Measurements from ENCODE around the gene IL3RA.
"Not testable (repeated sequence)": the region's sequence is repeated elsewhere in the genome, so short reads cannot be mapped to it uniquely, and the experiment has no call there.

The IL3RA gene

DNA sequence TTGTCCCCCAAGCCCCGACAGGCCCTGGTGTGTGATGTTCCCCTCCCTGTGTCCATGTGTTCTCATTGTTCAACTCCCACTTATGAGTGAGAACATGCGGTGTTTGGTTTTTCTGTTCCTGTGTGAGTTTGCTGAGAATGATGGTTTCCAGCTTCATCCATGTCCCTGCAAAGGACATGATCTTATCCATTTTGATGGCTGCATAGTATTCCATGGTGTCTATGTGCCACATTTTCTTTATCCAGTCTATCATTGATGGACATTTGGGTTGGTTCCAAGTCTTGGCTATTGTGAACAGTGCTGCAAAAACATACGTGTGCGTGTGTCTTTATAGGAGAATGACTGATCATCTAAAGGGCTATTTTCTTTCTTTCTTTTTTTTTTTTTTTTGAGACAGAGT lies 4.2 kb upstream of the IL3RA start:
- not testable (repeated sequence) for DNase-seq

DNA sequence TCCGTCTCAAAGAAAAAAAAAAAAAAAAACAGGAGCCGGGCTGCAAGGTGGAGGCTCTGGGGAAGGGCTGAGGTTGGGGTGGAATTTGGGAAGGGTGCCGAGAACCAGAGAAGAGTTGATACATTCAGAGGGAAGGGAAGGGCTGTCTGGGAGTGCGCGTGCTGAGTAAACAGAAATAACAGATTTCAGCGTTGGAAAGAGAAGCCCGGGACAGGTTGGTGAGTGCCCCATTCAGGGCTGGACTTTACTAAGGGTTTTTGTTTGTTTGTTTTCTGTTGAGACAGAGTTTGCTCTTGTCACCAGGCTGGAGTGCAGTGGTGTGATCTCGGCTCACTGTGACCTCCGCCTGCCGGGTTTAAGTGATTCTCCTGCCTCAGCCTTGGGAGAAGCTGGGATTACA lies 1.7 kb upstream of the IL3RA start:
- no peak for DNase-seq

DNA sequence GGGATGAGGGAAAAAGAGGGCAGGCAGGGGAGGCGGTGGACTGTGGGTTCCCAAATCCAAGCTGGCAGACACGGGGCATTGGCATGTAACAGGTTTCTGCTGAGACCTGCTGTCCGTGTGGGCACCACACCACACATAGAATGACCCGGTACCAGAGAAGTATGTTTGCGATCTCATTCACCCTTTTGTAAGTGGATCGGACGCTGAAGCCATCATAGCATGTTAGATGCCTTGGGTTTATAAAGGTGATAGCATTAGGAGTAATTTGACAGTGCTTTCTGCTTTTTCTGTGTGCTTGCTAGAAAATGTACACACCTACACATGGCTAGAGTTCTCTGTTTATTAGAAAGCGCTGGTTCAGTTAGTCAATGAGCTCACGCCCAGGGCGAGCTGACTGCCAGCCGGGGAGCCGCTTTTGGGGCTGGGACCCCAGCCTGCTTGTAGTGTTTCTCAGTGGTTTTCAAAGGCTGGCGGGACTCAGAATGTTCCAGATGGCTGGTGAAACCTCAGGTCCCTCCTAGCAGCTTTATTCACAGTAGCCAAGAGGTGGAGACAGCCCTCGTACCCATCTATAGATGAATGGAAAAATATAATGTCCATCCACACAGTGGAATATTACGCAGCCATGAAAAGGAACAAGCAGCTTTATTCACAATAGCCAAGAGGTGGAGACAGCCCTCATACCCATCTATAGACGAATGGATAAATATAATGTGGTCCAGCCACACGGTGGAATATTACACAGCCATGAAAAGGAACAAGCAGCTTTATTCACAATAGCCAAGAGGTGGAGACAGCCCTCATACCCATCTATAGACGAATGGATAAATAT lies 579 bp downstream of the IL3RA start:
- DNase-seq: no peak

DNA sequence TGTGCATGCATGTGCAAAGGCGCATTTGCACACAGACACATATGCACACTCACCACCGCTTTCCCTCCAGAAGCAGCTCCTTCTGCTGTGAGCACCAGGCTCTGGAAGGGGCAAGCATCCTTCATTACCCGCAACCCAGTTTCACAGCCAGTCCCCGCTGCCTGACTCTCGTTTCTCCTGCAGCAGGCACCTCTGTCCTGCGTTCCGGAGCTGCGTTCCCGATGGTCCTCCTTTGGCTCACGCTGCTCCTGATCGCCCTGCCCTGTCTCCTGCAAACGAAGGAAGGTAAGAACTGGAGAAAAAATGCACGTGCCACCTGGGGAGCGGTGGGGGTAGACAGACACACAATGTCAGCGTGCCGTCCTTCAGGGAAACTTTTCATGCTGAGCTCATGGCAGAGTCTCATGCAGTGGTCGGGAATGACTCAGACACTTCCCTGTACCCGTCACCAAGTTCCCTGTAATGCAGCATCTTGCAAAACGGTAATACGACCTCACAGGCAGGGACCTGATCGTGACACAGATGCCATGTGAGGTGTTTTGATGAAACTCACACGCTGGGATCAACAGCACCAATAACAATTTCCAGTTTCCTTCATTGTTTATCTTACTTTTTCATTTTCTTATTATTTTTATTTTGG lies 5.1 kb downstream of the IL3RA start:
- DNase-seq: no peak

DNA sequence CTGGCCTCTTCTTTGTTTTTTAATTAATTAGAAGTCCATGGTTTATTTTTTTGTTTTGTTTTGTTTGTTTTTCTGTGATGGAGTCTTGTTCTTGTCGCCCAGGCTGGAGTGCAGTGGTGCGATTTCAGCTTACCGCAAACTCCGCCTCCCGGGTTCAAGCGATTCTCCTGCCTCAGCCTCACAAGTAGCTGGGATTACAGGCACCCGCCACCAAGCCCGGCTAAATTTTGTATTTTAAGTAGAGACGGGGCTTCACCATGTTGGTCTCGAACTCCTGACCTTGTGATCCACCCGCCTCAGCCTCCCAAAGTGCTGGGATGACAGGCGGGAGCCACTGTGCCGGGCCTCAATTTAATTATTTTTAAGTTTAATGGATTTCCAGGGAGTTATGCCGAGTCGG lies 13.0 kb downstream of the IL3RA start:
- DNase-seq: not testable (repeated sequence)

DNA sequence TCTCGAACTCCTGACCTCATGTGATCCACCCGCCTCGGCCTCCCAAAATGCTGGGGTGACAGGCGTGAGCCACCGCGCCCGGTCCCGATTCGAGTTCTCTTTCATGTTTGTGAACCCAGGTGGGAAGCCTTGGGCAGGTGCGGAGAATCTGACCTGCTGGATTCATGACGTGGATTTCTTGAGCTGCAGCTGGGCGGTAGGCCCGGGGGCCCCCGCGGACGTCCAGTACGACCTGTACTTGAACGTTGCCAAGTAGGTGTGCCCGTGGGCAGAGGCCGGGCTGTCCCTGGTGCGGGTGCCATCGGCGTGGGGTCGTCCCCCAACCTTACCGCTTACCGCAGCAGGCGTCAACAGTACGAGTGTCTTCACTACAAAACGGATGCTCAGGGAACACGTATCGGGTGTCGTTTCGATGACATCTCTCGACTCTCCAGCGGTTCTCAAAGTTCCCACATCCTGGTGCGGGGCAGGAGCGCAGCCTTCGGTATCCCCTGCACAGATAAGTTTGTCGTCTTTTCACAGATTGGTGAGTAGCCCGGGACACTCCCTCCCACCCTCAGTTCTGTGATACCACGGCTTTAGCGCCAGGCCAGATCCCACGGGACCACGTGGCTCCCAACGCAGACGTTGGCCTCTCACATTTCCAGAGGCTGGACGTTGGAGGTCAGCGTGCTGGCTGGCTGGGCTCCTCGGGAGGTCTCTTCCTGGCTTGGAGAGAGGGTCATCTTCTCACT lies 15.6 kb downstream of the IL3RA start:
- no peak for DNase-seq

DNA sequence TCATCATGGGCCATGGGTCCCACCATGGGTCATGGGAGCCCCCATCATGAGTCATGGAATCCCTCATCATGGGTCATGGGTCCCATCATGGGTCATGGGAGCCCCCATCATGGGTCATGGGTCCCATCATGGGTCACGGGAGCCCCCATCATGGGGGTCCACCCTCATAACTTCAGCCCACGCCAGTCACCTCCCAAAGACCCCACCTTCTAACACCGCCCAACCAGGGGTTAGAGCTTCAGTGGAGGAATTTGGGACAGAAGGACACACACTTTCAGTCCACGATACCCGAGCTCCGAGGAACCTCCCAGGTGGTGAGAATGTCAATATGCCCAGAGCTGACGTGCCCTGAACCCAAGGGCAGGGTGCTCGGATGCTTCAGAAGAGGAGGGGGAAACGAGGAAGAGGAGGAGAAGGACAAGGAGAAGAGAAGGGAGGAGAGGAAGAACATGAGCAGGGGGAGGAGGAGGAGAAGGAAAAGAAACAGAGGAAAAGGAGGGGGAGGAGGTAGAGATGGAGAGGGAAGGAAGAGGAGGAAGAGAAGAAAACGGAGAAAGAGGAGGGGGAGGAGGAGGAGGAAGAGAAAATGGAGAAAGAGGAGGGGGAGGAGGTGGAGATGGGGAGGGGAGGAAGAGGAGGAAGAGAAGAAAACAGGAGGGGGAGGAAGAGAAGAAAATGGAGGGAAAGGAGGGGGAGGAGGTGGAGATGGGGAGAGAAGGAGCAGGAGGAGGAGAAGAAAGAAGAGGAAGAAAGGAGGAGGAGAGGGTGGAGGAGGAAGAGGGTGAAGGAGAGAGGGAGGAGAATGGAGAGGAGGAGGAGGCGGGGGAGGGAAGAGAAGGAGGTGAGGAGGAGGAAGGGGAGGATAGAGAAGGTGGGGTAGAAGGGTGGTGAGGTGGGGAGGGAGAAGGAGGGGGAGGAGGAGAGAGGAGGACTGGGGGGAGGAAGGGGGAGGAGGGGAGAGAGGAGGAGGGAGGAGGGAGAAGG lies 17.7 kb downstream of the IL3RA start:
- DNase-seq: no peak

DNA sequence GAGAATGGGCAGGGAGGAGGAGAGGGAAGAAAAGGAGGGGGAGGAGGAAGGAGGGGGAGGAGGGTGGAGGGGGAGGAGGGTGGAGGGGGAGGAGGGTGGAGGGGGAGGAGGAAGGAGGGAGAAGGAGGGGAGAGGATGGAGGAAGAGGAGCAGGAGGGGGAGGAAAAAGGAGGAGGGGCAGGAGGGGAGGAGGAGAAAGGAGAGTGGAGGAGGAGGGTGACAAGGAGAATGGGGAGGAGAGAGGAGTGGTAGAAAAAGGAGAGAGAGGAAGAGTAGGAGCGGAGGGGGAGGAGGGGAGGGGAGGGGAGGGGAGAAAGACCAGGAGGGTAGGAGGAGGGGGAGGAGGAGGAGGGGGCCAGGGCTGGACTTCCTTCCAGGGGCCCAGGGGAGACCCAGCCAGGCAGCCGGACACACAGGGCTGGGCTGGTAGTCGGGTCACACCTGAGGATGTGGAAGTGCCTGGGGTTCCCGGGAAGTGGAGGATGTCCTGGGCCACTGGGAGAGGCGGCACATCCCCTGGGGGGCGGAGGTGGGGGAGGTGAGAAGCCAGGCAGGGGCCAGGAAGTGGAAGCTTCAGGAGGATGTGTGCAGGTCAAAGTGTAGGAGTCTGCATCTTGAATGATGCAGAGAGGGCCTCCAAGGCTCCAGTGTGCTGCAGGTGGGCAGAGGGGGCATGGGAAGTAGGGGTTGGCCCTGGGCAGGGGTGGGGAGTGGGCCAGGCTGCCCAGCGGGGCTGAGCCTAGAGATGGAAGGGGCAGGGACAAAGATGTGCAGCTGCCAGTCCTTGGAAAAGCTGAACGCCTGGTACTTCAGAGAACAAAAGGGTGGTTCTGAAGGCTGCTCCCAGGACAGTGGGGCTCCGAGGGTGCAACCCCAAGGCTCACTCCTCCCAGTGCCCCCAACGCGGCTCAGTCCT lies 18.8 kb downstream of the IL3RA start:
- DNase-seq: no peak

DNA sequence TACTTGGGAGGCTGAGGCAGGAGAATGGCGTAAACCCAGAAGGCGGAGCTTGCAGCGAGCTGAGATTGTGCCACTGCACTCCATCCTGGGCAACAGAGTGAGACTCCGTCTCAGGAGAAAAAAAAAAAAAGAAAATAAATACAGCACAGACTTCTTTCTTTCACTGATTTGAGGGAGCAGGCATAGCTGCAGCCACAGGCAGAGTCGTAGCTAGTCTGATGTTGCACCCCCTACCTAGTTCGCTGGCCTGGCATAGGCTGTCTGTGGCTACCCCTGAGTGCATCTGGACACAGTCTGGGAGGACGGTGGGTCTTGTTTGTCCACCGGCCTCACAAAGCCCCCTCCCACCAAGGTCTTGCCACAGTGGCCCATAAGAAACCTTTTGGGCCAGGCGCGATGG lies 21.4 kb downstream of the IL3RA start:
- DNase-seq: no peak

DNA sequence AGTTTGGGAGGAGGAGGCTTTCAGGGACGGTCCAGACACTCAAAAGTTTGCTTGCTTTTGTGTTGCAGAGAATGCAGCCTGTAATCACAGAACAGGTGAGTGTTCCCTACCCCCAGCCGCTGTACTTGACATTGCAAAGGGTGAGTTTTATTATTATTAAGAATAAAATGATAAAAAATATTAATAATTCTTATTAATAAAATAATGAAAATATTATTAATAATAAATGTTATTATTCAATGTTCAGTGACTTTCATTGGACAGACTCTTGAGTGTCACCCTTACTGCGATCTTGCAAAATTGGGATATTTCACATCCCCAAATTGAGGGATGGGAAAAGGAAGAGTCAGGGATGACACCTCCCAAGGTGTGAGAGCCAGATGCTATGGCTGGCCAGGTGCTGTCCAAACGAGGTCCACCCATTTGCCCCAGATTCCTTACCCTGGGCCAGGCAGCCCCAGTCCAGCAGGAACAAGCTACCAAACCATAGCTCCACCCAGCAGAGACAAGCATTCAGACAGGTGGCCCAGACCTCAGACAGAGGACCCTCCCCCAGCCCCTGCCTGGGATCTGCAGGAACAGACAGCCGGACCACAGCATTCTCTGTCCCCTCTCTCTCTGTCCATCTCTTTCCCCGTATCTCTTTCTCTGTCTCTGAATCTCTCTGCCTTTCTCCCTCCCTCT lies 22.4 kb downstream of the IL3RA start:
- no peak for DNase-seq

DNA sequence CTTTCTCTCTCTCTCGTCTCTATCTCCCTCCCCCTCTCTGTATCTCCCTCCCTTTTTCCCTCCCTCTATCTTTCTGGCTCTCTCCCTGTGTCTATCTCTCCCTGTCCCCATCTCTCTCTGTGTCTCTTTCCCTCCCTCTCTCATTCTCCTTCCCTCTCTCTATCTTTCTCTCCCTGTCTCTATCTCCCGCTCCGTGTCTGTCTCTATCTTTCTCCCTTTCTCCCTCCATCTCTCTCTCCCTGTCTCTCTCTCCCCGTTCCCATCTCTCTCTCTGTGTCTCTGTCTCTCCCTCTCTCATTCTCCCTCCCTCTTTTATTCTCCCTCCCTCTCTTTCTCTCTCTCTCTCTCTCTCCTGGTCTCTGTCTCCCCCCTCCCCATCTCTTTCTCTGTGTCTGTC lies 22.9 kb downstream of the IL3RA start:
- DNase-seq: no peak

DNA sequence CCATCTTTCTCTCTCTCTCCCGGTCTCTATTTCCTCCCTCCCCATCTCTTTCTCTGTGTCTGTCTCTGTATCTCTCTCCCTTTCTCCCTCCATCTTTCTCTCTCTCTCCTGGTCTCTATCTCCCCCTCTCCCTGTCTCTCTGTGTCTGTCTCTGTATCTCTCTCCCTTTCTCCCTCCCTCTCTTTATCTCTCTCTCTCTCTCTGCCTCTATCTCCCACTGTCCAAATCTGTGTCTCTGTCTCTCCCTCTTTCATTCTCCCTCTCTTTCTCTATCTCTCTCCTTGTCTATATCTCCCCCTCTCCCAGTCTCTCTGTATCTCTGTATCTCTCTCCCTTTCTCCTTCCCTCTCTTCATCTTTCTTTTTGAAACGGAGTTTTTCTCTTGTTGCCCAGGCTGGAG lies 23.6 kb downstream of the IL3RA start:
- no peak for DNase-seq

DNA sequence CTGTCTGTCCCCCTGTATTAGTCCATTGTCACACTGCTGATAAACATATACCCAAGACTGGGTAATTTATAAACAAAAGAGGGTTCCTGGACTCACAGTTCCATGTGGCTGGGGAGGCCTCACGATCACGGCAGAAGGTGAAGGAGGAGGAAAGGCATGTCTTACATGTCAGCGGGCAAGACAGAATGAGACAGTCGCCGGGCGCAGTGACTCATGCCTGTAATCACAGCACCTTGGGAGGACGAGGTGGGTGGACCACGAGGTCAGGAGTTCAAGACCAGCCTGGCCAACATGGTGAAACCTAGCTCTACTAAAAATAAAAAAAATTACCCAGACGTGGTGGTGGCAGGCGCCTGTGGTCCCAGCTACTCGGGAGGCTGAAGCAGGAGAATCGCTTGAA lies 24.7 kb downstream of the IL3RA start:
- DNase-seq: no peak

DNA sequence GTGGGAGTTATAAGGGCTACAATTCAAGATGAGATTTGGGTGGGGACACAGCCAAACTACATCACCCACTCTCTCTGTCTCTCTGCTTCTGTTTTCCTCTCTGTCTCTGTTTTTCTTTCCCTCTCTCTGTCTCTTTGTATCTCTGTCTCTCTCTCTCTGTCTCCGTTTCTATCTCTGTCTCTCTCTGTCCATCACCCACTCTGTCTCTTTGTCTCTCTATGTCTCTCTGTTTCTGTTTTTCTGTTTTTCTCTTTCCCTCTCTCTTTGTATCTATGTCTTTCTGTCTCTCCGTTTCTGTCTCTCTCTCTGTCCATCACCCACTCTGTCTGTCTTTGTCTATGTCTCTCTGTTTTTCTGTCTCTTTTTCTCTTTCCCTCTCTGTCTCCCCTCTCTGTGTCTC lies 25.3 kb downstream of the IL3RA start:
- DNase-seq: no peak

DNA sequence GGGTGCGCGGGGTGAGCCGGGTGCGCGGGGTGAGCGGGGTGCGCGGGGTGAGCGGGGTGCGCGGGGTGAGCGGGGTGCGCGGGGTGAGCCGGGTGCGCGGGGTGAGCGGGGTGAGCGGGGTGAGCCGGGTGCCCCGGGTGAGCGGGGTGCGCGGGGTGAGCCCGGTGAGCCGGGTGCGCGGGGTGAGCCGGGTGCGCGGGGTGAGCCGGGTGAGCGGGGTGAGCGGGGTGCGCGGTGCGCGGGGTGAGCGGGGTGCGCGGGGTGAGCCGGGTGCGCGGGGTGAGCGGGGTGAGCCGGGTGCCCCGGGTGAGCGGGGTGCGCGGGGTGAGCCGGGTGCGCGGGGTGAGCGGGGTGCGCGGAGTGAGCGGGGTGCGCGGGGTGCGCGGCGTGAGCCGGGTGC lies 29.8 kb downstream of the IL3RA start:
- DNase-seq: not testable (repeated sequence)

DNA sequence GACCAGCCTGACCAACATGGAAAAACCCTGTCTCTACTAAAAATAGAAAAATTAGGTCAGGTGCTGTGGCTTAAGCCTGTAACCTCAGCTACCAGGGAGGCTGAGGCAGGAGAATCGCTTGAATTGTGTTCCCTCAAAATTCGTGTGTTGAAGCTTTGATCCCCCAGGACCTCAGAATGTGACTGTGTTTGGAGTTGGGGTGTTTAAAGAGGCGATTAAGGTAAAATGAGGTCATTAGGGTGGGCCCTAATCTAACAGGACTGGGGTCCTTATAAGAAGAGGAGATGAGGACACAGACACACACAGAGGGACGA lies 31.8 kb downstream of the IL3RA start:
- DNase-seq: no peak

DNA sequence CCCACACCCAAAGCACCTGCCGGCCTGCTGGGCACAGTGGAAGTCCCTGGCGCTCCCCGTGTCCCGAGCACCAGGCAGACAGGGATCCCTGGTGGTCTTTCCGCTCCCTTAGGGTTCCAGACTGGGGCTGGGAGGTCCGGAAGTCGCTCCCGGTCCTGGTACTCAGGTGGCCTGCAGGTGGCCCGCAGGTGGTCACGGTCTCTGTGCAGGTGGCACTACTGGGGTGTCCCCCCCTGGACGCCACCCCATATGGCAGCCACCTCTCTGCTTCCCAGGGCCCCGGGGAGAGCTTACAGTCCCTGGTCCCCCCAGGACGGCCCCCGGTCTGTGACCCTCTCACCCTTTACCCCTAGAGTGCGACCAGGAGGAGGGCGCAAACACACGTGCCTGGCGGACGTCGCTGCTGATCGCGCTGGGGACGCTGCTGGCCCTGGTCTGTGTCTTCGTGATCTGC lies 41.7 kb downstream of the IL3RA start:
- DNase-seq: no peak

DNA sequence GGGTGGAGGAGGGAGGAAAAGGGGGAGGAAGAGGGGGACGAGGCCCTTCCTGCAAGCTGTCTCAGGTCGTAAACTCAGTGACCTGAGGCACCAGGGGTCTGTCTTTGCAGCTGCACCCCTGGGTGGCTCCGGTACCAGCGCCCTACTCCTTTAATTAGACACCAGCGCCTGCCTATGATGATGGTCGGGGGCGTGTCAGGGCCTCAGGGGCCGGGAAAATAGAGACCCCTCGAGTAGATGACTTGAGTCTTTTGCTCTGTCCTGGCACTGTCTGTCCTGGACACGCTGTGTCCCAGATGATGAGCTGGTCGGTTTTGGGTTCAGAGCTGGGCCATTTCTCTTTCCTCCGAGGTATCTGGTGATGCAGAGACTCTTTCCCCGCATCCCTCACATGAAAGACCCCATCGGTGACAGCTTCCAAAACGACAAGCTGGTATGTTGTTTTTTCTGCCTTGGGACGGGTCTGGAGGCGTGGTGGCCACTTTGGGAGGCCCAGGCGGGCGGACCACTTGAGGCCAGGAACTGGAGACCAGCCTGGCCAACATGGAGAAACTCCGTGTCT lies 44.2 kb downstream of the IL3RA start:
- DNase-seq: no peak

DNA sequence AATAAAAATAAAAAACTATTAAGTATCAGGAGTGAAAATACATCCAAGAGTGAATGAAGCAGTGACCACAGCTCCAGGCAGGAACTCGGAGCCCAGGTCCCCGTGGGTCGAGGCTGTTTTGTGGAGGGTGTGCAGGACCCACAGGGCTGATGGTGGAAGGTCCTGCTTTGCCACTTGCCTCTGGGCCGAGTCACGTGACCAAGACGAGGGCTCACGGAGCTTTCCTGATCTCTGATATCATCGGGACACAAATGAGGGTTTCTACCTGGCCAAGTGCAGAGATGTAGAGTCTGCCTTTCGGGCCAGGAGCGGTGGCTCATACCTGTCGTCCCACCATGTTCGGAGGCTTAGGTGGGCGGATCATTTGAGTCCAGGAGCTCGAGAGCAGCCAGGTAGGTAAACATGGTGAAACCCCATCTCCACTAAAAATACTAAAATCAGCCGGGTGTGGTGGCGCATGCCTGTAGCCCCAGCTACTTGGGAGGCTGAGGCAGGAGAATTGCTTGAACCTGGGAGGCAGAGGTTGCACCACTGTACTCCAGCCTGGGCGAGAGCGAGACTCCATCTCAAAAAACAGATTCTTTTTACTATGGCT lies 48.2 kb downstream of the IL3RA start:
- DNase-seq: no peak

All from NCI-H345 (cell line).